ENCODE results near the gene UMAD1.

DNA sequence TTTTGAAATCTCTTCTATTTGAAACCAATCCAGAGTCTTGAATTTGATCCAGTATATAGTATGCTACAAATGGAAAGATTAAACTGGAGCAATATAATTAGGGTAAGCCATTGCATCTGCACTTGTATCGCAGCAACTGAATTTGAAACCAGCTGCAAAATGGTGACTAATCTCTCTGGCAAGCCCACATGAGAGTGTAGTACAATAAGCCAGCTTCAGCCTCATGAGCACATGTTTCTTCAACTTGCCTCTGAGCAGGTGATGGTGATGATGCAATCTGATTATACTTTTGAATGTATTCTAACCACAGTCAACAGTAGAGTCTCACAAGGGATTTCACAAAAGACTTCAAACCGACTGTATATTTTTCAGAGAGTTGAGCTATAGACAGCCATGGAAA is 78.7 kb downstream of the UMAD1 start:
- no peak for TF ChIP-seq POLR2AphosphoS5 (IDR thresholded peaks at IDR 0.05; ENCODE audit: low read depth, low read length)
- TF ChIP-seq TAF1 (IDR thresholded peaks at IDR 0.05; ENCODE audit: borderline replicate concordance, insufficient read depth, low read length) = no peak
- TF ChIP-seq, protein P1, sequence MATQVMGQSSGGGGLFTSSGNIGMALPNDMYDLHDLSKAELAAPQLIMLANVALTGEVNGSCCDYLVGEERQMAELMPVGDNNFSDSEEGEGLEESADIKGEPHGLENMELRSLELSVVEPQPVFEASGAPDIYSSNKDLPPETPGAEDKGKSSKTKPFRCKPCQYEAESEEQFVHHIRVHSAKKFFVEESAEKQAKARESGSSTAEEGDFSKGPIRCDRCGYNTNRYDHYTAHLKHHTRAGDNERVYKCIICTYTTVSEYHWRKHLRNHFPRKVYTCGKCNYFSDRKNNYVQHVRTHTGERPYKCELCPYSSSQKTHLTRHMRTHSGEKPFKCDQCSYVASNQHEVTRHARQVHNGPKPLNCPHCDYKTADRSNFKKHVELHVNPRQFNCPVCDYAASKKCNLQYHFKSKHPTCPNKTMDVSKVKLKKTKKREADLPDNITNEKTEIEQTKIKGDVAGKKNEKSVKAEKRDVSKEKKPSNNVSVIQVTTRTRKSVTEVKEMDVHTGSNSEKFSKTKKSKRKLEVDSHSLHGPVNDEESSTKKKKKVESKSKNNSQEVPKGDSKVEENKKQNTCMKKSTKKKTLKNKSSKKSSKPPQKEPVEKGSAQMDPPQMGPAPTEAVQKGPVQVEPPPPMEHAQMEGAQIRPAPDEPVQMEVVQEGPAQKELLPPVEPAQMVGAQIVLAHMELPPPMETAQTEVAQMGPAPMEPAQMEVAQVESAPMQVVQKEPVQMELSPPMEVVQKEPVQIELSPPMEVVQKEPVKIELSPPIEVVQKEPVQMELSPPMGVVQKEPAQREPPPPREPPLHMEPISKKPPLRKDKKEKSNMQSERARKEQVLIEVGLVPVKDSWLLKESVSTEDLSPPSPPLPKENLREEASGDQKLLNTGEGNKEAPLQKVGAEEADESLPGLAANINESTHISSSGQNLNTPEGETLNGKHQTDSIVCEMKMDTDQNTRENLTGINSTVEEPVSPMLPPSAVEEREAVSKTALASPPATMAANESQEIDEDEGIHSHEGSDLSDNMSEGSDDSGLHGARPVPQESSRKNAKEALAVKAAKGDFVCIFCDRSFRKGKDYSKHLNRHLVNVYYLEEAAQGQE (IDR thresholded peaks at IDR 0.05; ENCODE audit: insufficient read depth in 1 of 2, low read depth in 2 of 2, low read length in 2 of 2) = no peak
